ENCODE results near the gene MICAL2.

MICAL2 gene

GRCh38 chr11:12253843-12254281, 143.5 kb downstream of the MICAL2 start:
- DNase-seq = no peak

DNA sequence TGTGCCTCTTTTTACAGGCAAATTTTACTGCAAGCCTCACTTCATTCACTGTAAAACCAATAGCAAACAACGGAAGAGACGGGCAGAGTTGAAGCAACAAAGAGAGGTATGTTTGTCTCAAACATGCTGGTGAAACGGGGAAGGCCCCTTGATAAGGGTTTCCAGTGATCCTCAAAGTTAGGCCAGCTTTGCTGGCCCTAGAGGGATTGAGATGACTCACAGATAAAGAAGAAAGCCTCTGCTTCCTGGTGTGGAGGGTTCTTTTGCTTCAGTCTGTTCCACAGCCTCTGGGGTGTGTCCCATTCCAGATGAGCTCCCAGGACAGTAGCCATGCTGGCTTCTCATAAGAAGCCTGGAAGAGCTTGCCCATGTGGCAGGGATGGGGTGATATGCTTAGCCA, 148.1 kb downstream of the MICAL2 start:
- DNase-seq = no peak

DNA sequence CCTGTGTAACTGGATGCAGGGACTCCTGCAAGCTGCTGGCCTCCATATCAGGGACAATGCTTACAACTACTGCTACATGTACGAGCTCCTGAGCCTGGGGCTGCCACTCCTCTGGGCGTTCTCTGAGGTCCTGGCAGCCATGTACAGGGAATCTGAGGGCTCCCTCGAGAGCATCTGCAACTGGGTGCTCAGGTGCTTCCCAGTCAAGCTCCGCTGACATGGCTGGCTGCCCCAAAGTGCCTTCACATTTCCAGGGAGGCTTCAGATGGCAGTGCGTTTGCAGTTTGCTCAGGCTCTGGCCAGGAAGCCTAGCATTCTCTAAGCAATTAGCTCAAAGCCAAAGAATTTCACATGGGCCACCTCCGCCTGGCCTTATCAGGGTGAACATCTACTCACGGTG, 149.6 kb downstream of the MICAL2 start:
- DNase-seq = no peak

- no peak for DNase-seq
Measured at GRCh38 chr11:12260731-12261521, 150.5 kb downstream of the MICAL2 start.

GRCh38 chr11:12261551-12261950, 151.2 kb downstream of the MICAL2 start:
- DNase-seq = no peak

GRCh38 chr11:12263141-12263693, 152.8 kb downstream of the MICAL2 start:
- no peak for DNase-seq

DNA sequence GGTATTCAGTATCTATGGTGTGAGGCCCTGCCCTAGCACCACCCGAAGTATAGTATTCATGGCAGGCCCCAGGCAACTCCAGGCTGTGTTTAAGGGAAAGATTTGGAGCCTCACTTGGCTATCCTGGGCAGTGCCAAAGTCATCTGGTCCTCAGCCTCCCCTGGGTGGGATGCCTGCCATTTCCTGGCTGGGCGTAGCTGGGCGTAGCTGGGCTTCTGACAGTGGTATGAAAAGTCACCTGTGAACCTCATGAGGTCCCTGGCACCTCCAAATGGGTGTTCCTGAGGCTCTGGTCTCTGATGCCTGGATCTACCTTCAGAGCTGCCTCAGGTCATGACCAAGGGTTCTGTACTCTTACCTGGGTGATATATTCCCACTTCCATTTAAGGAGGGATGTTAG, 154.0 kb downstream of the MICAL2 start:
- no peak for DNase-seq

GRCh38 chr11:12266132-12266531, 155.7 kb downstream of the MICAL2 start:
- no peak for DNase-seq

GRCh38 chr11:12266943-12267342, 156.6 kb downstream of the MICAL2 start:
- no peak for DNase-seq

DNA sequence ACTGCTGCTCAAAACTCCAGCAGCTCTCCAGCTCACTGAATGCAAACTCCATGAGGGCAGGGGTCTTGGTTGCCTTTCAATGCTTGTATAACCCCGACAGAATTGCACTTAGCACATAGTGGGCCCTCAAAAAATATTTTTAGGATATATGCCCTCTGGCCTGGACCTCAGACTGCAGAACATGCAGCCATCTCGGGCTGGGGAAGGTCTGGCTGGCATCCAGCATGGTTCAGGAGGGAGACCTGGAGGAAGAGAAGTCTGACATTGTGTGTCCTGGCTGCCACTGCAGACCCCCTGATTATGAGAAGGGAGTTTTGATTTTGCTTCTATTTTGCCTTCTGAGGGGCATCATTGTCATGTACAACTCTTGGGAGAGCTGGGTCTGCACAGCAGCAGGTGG, 157.5 kb downstream of the MICAL2 start:
- no peak for DNase-seq

GRCh38 chr11:12269104-12269441, 158.7 kb downstream of the MICAL2 start:
- no peak for DNase-seq

DNA sequence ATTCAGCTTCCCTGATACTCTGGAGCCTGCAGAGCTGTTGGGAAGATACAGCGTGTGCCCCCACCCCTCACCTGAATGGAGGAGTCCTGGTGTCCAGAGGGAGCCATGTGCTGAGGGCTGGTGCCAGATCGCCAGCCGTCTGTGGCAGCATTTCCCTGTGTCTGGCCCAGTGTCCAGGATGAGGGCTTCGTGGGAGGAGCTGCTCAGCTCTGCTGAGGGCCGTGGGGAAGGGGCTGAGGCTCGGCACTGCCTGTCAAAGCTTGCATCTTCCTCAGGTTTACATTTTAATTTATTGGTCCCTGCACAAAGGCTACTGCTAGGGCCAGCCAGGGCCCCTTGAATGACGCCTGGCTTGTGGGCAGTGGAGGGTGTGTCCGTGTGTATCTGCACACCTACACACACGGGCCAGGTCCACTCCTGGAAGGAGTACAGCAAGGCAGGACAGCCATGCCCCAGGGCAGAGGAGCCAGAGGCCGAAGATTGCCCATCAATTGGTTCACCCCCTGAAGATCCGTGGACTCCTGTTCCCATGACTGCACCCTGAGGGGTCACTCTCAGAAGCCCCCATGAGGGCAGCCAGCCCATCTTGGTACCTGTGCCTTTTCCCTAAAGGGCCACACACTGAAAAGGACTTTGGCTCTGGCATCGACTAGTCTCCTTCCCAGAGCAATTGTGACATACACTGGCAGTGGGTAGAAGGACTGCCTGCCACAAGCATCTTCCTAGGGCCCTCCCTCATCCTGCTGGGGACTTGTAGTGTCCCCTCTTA, 159.2 kb downstream of the MICAL2 start:
- no peak for DNase-seq

- DNase-seq = no peak
Measured at GRCh38 chr11:12270215-12270797, 159.9 kb downstream of the MICAL2 start.

DNA sequence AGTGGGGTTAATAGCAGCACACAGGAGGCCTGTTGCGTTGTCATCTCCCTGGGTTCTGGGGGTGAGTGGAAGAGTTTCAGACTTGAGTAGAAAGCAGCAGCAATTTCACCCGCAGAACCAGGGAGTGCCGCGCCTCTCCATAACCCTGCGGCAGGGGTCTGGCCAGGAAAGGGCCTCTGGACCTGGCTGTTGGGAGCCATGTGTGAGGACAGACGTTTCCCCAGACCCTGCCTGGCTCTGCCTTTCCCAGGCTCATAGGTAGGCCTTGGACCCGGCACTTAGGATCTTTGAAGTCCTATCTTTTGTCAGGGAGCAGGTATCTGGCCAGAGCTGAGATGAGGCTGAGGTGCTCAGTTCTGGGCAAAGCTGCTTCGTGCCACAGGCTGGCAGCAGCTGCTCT, 160.4 kb downstream of the MICAL2 start:
- DNase-seq = no peak

GRCh38 chr11:12271241-12271640, 160.9 kb downstream of the MICAL2 start:
- DNase-seq = no peak

- no peak for DNase-seq
Measured at GRCh38 chr11:12271826-12272366, 161.5 kb downstream of the MICAL2 start.

GRCh38 chr11:12272821-12273617, 162.6 kb downstream of the MICAL2 start:
- no peak for DNase-seq

DNA sequence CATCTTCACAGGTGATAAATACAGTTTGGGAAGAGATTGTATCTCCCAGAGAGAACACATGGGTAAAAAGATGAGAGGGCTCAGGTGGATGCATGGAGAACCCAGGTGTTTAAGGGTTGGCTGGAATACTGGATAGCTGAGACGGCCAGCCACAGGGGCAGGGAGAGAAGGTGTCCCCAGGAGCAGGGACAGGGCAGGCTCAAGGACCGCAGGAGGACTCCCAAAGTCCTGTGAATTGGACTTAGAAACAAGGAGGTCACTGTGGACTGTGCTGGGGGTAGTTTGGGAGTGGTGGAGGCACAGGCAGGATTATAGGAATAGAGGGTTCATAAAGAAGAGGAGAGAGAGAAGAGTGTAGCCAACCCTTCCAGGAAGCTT, 163.2 kb downstream of the MICAL2 start:
- DNase-seq = no peak

DNA sequence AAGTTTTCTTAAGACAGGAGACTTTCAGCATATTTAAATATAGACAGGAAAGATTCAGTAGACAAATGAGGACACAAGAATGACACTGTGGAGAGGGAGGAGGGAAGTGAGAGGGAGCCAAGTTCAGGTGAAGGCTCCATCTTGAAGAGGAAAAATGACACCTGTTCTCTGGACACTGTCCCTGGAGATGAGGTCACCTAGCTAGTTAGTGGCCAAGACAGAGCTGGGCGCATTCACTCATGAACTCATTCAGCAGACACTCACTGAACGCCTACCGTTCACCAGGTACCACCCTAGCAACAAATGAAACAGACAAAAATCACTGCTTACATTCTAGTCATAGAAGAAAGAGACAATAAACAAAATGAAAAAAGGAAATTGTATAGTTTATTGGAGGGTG, 163.7 kb downstream of the MICAL2 start:
- no peak for DNase-seq

DNA sequence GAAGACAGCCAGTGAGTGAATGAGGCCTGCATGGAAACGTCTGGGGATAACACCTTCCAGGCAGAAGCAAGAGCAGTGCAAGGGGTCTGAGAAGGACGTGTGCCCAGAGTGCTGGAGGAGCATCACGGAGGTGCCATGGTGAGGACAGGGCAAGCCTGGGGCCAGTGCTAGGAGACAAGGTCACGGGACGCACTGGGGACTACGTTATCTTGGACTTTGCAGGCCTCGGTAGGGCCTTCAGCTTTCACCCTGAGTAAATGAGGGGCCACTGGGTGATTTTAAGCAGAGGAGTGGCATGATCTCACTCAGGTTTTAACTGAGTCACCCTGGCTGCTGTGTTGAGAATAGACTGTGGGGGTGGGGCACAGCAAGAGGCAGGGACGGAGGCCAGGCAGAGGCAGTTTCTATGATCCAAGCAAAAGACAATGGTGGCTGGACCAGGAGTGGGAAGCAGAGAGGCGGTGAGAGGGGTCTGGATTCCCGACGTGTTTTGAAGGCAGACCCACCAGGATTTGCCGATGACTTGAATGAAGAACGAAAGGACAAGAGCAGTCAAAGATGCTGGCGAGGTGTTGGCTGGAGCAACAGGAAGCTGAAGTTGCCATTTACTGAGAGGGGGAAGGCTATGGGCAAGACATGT, 164.3 kb downstream of the MICAL2 start:
- DNase-seq = no peak

DNA sequence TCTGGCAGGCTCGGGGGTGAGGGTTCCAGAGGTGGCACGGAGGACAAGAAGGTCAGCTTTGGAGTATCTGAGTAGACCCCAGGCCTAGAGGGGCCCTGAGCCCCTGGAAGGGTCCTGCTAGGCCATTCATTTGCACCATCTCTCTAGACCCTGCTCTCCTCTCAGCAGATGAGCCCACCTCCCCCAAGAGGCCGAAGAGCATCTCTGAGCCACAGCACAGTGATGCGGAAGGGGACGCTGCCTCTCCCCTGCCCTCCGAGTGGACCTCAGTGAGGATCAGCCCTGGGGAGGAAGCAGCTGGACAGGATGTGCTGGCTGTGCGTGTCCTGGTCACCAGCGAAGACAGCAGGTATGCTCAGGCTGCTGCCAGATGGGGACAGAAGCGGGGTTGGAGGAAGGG, 165.4 kb downstream of the MICAL2 start:
- no peak for DNase-seq

- peak; percentile 98 for DNase-seq
Measured at GRCh38 chr11:12276356-12276755, 166.0 kb downstream of the MICAL2 start.
